GM18519 (cell line): ENCODE results near the gene DGCR2.

Source experiments
- ATAC-seq: cut with Tn5 transposase; IDR thresholded peaks from one replicate; pipeline ENCODE4 v1.9.1; 2021; ENCODE audit warnings: mild to moderate bottlenecking, moderate library complexity; ENCODE audit not compliant: unreplicated experiment, low FRiP score

DGCR2 gene

GRCh38 chr22:19128946-19129727 lies 6.9 kb upstream of the DGCR2 start:
- ATAC-seq: no peak

- no peak for ATAC-seq
Observed at GRCh38 chr22:19128009-19128401, 5.8 kb upstream of the DGCR2 start.

- no peak for ATAC-seq
Observed at GRCh38 chr22:19127329-19128008, 5.3 kb upstream of the DGCR2 start.

- ATAC-seq: no peak
Observed at GRCh38 chr22:19126309-19127273, 4.4 kb upstream of the DGCR2 start.

- no peak for ATAC-seq
Observed at GRCh38 chr22:19125474-19126308, 3.5 kb upstream of the DGCR2 start.

GRCh38 chr22:19125011-19125410 lies 2.8 kb upstream of the DGCR2 start:
- ATAC-seq: no peak

- no peak for ATAC-seq
Observed at GRCh38 chr22:19124377-19124776, 2.2 kb upstream of the DGCR2 start.

GRCh38 chr22:19123936-19124335 lies 1.7 kb upstream of the DGCR2 start:
- ATAC-seq: no peak

- no peak for ATAC-seq
Observed at GRCh38 chr22:19122752-19123492, 710 bp upstream of the DGCR2 start.

GRCh38 chr22:19121631-19122142 lies 525 bp downstream of the DGCR2 start:
- ATAC-seq: peak; percentile 11

- no peak for ATAC-seq
Observed at GRCh38 chr22:19120829-19121630, 1.2 kb downstream of the DGCR2 start.

GRCh38 chr22:19119949-19120348 lies 2.3 kb downstream of the DGCR2 start:
- ATAC-seq: no peak

- no peak for ATAC-seq
Observed at GRCh38 chr22:19118329-19118880, 3.8 kb downstream of the DGCR2 start.

GRCh38 chr22:19117111-19117512 lies 5.1 kb downstream of the DGCR2 start:
- ATAC-seq: no peak

- ATAC-seq: no peak
Observed at GRCh38 chr22:19115628-19116027, 6.6 kb downstream of the DGCR2 start.

- ATAC-seq: no peak
Observed at GRCh38 chr22:19114984-19115552, 7.1 kb downstream of the DGCR2 start.

- no peak for ATAC-seq
Observed at GRCh38 chr22:19113429-19113828, 8.8 kb downstream of the DGCR2 start.

GRCh38 chr22:19111584-19111983 lies 10.6 kb downstream of the DGCR2 start:
- no peak for ATAC-seq
